Measurements from ENCODE around the gene CCSER1.

DNA sequence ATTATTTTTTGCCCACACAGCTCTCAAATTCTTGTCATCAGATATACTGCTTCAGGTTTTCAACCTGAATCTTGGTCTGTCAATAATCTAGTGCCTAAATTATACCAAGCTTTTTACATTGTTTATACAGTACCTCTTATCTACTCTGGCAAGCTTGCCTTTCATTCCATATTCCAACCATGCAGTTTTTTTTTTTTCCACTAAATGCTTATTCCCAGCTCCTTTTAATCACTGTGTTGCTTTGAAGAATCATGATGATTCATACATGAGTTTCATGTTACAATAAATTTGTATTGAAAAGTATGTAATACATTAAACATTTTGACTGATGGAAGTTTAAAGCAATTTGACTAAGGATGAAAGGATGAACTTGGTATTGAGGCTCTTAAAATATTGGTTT is 949.0 kb downstream of the CCSER1 start:
- TF ChIP-seq, protein P1, sequence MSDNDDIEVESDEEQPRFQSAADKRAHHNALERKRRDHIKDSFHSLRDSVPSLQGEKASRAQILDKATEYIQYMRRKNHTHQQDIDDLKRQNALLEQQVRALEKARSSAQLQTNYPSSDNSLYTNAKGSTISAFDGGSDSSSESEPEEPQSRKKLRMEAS (IDR thresholded peaks at IDR 0.05): no peak
- TF ChIP-seq HNF4G (IDR thresholded peaks at IDR 0.05): no peak

Data from liver (tissue), 2 donors.